GM23248 (cell line): ENCODE data around the gene SH3PXD2A. TPM values are rescaled to one million over a fixed set of nuclear protein-coding genes. Genes with fewer than 3 reads are reported as not detected.

Source experiments
- DNase-seq: peaks from one replicate; pipeline ENCODE4 v3.0.0-alpha.2; 2015
- H2AFZ ChIP-seq: fragments of 200-600 bp; sonication (generic); 2 replicates; pipeline ENCODE4 v1.6.1; 2016; ENCODE audit warnings: antibody characterized with exemption
- H3F3A ChIP-seq: fragments of 200-600 bp; sonication (generic); 2 replicates; pipeline ENCODE4 v1.6.1; 2016; ENCODE audit warnings: mild to moderate bottlenecking, antibody characterized with exemption, mixed run types; ENCODE audit not compliant: insufficient read depth
- H3K27ac ChIP-seq: fragments of 200-600 bp; sonication (generic); 2 replicates; pipeline ENCODE4 v1.5.1; 2016; ENCODE audit warnings: mild to moderate bottlenecking
- H3K27me3 ChIP-seq: fragments of 200-600 bp; sonication (generic); replicated peaks from 2 replicates; pipeline ENCODE4 v1.6.1; 2016; ENCODE audit warnings: mild to moderate bottlenecking; ENCODE audit not compliant: insufficient read depth
- H3K36me3 ChIP-seq: fragments of 200-600 bp; sonication (generic); 2 replicates; pipeline ENCODE4 v1.6.1; 2016; ENCODE audit warnings: low read depth, mild to moderate bottlenecking
- H3K4me1 ChIP-seq: fragments of 200-600 bp; sonication (generic); 2 replicates; pipeline ENCODE4 v1.6.1; 2016; ENCODE audit warnings: mild to moderate bottlenecking; ENCODE audit not compliant: insufficient read depth
- H3K4me2 ChIP-seq: fragments of 200-600 bp; sonication (generic); one replicate; pipeline ENCODE4 v1.6.1; 2016; ENCODE audit warnings: mild to moderate bottlenecking; ENCODE audit not compliant: unreplicated experiment
- H3K4me3 ChIP-seq: fragments of 200-600 bp; sonication (generic); 2 replicates; pipeline ENCODE4 v1.5.1; 2016; ENCODE audit warnings: mild to moderate bottlenecking
- H3K79me2 ChIP-seq: fragments of 200-600 bp; sonication (generic); 2 replicates; pipeline ENCODE4 v1.6.1; 2016; ENCODE audit warnings: mild to moderate bottlenecking; ENCODE audit not compliant: insufficient read depth
- H3K9ac ChIP-seq: fragments of 200-600 bp; sonication (generic); 2 replicates; pipeline ENCODE4 v1.6.1; 2016; ENCODE audit warnings: mild to moderate bottlenecking
- H3K9me2 ChIP-seq: fragments of 200-600 bp; sonication (generic); 2 replicates; pipeline ENCODE4 v1.6.1; 2016; ENCODE audit warnings: mixed run types, mild to moderate bottlenecking, moderate library complexity; ENCODE audit not compliant: insufficient read depth
- H3K9me3 ChIP-seq: fragments of 200-600 bp; sonication (generic); one replicate; pipeline ENCODE4 v1.6.1; 2017; ENCODE audit warnings: low read depth
- H4K20me1 ChIP-seq: fragments of 200-600 bp; sonication (generic); 2 replicates; pipeline ENCODE4 v1.6.0; 2016; ENCODE audit not compliant: insufficient read depth
- EZH2 ChIP-seq: fragments of 200-600 bp; sonication (generic); IDR thresholded peaks from 2 replicates; pipeline ENCODE4 v1.6.1; 2018; ENCODE audit warnings: antibody characterized with exemption, mild to moderate bottlenecking; ENCODE audit not compliant: insufficient read depth, poor library complexity, severe bottlenecking
- EZH2phosphoT487 ChIP-seq: fragments of 200-600 bp; sonication (generic); IDR thresholded peaks from 2 replicates; pipeline ENCODE4 v1.6.1; 2018; ENCODE audit warnings: antibody characterized with exemption, moderate library complexity, mild to moderate bottlenecking, low read depth; ENCODE audit not compliant: insufficient read depth
- WGBS, 2 experiments: methylation state at CpG; one replicate each; pipeline ENCODE4 v1.1.6; 2015 to 2017; ENCODE audit warnings: low lambda C conversion rate in 2 of 2, low coverage in 1 of 2; ENCODE audit errors: missing lambda C conversion rate in 2 of 2; 5-methylcytosine and 5-hydroxymethylcytosine counted together
- in situ Hi-C: fragments of 300-500 bp; cut with MboI; formaldehyde crosslinking; loops from 2 replicates; pipeline ENCODE4 v1.15.0; 2020
- polyA plus RNA-seq: library from polyadenylated mRNA; unstranded; fragments of >200 nt; fragmentation: Nextera tagmentation; extraction: Ambion mirVana; gene quantifications from 2 replicates; pipeline ENCODE4 v1.2.1, GENCODE V29; 2016
- total RNA-seq: library from RNA; depleted of rRNA; stranded (reverse); fragments of >200 nt; shearing (Covaris generic); gene quantifications from 2 replicates; pipeline ENCODE4 v1.2.3, GENCODE V29; 2014

Gene SH3PXD2A
- total and polyA plus RNA-seq, 2 experiments from 2014 or later, result 34.0 to 58.0 TPM

DNA sequence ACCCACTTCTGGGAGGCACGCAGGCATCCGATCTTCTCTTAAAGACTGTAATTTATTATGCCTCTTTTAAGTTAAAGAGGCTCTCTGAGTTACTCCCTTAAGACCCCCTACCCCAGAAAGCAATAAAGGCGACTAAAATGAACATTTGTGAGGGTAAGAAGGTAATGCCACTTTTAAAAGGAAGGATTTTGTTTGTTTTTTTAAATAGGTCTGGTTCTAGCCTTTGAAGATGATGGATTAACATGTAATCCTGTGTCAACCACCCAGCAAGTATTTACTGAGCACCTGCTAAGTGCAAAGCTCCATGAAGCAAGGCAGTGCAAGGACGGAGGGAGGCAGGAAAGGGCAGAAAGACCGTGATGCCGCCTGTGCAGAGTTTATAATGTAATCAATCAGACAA lies 26.1 kb downstream of the SH3PXD2A start:
- Histone ChIP-seq H3K4me1 (no peaks in the 10 kb centered on the region), H3K27me3 (no peaks in the 10 kb centered on the region), H2AFZ (no peak overlapping the region), H3K27ac (no peak overlapping the region), H3K9ac (no peak overlapping the region), H3K4me3 (no peak overlapping the region), H3K36me3 (no peaks in the 10 kb centered on the region), H3K9me3 (no peaks in the 10 kb centered on the region), H3K79me2 (peaks cover 29% of the 10 kb centered on the region), H4K20me1 (no peaks in the 10 kb centered on the region), H3F3A (no peaks in the 10 kb centered on the region), H3K9me2 (no peaks in the 10 kb centered on the region), H3K4me2 (no peak overlapping the region)
- in situ Hi-C loops, result no loop called here
- TF ChIP-seq EZH2phosphoT487, result no peak
- no peak for TF ChIP-seq EZH2
- DNase-seq, result no peak
- 95 to 98% methylated on average over 6 of the region's 6 CpGs for WGBS, 2 experiments

DNA sequence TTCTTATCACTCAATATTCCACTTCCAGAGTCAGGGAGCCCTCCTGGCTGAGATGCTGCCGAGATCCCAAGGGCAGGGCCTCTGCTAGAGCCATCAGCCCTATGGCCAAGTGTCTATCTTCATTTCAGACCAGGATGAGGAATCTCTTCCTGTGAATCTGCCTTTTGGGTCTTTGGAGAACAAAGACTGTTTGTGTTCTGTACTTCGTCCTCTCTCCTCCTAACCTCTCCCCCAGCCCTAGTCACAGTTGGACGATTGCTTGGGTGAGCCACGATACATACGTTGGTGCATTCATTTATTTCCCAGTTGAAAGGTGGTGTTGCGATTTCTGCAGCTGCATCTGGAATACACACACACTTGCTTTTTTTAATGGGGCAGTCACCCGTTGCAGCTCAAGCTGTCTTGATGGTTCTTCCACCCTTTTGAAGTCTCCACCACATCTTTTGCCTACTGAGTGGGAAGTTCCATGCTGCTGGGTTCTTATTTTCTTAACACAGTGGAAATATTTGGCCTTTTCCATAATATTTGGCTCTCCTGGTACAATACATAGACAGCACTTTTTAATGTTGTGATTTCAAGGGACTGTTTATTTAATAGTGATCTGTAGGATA lies 26.7 kb downstream of the SH3PXD2A start:
- TF ChIP-seq EZH2, result no peak
- no peak for TF ChIP-seq EZH2phosphoT487
- in situ Hi-C loops, result no loop called here
- Histone ChIP-seq H3F3A (no peaks in the 10 kb centered on the region), H3K4me2 (no peak overlapping the region), H4K20me1 (no peaks in the 10 kb centered on the region), H3K27me3 (no peaks in the 10 kb centered on the region), H3K4me3 (no peak overlapping the region), H3K4me1 (no peaks in the 10 kb centered on the region), H2AFZ (no peak overlapping the region), H3K27ac (no peak overlapping the region), H3K9me3 (no peaks in the 10 kb centered on the region), H3K9ac (no peak overlapping the region), H3K36me3 (no peaks in the 10 kb centered on the region), H3K9me2 (no peaks in the 10 kb centered on the region), H3K79me2 (peaks cover 24% of the 10 kb centered on the region)
- no peak for DNase-seq
- WGBS, 2 experiments, result 89 to 90% methylated on average over 7 of the region's 7 CpGs

GRCh38 chr10:103828107-103828506 lies 27.3 kb downstream of the SH3PXD2A start:
- in situ Hi-C loops, result no loop called here
- H3F3A ChIP-seq, result no peaks in the 10 kb centered on the region
- no peak overlapping the region for H3K4me3 ChIP-seq
- no peaks in the 10 kb centered on the region for H4K20me1 ChIP-seq
- no peaks in the 10 kb centered on the region for H3K9me2 ChIP-seq
- WGBS, 2 experiments, result 95 to 99% methylated on average over 4 of the region's 4 CpGs
- peaks cover 21% of the 10 kb centered on the region for H3K79me2 ChIP-seq
- no peak for TF ChIP-seq EZH2phosphoT487
- TF ChIP-seq EZH2, result no peak
- no peaks in the 10 kb centered on the region for H3K27me3 ChIP-seq
- no peak overlapping the region for H3K27ac ChIP-seq
- no peak overlapping the region for H3K9ac ChIP-seq
- no peaks in the 10 kb centered on the region for H3K36me3 ChIP-seq
- no peaks in the 10 kb centered on the region for H3K9me3 ChIP-seq
- no peak overlapping the region for H3K4me2 ChIP-seq
- H2AFZ ChIP-seq, result no peak overlapping the region
- no peaks in the 10 kb centered on the region for H3K4me1 ChIP-seq
- no peak for DNase-seq

- Histone ChIP-seq H4K20me1 (no peaks in the 10 kb centered on the region), H3K36me3 (no peaks in the 10 kb centered on the region), H3K4me1 (no peaks in the 10 kb centered on the region), H3K27me3 (no peaks in the 10 kb centered on the region), H3K9me3 (no peaks in the 10 kb centered on the region), H3F3A (no peaks in the 10 kb centered on the region), H3K27ac (no peak overlapping the region), H3K4me2 (no peak overlapping the region), H3K9ac (no peak overlapping the region), H3K9me2 (no peaks in the 10 kb centered on the region), H3K79me2 (peaks cover 17% of the 10 kb centered on the region; the same call in 1 of the 2 replicates), H3K4me3 (no peak overlapping the region), H2AFZ (no peak overlapping the region)
- in situ Hi-C loops, result no loop called here
- TF ChIP-seq EZH2phosphoT487 (no peak), EZH2 (no peak)
- WGBS, 2 experiments, result 94 to 96% methylated on average over 7 of the region's 7 CpGs
- no peak for DNase-seq
Observed at GRCh38 chr10:103826885-103827284, 28.5 kb downstream of the SH3PXD2A start.
